K562 (cell line): ENCODE results near the gene ZSCAN2. TPM values are rescaled to one million over a fixed set of nuclear protein-coding genes. Genes with fewer than 3 reads are reported as not detected.

Experiments used
- ATF2 ChIP-seq: sonication (generic); formaldehyde crosslinking; IDR thresholded peaks from 2 replicates; pipeline ENCODE4 v1.8.1; 2022; ENCODE audit warnings: missing genetic modification reagents
- ATF3 ChIP-seq, 2 experiments: fragments of 450-650 bp in 1 of 2; sonication (generic) in 1 of 2; formaldehyde crosslinking in 1 of 2; IDR thresholded peaks in 1 of 2; conservative IDR thresholded peaks in 1 of 2; 2 replicates each; pipeline versions ENCODE4 v1.6.1 to v1.8.1; 2016 to 2023; ENCODE audit warnings: mild to moderate bottlenecking in 2 of 2, moderate library complexity in 2 of 2, inconsistent platforms in 1 of 2, missing genetic modification reagents in 1 of 2
- HNRNPK ChIP-seq: fragments of 200-400 bp; formaldehyde crosslinking; IDR thresholded peaks from one replicate; pipeline ENCODE4 v1.6.1; 2018; ENCODE audit warnings: mild to moderate bottlenecking, low read depth, low read length; ENCODE audit not compliant: poor library complexity, severe bottlenecking
- HSF4 ChIP-seq: fragments of 250-450 bp; sonication (Bioruptor Pico); IDR thresholded peaks from 2 replicates; pipeline ENCODE4 v2.1.2; 2022; ENCODE audit warnings: mild to moderate bottlenecking, moderate library complexity, borderline replicate concordance
- KHSRP ChIP-seq: fragments of 450-650 bp; IDR thresholded peaks from 2 replicates; pipeline ENCODE4 v1.6.1; 2017
- MBD2 ChIP-seq: sonication (generic); IDR thresholded peaks from 2 replicates; pipeline ENCODE4 v1.6.1; 2016; ENCODE audit warnings: low read depth, borderline replicate concordance
- RHOXF2B ChIP-seq: fragments of 250-450 bp; sonication (Bioruptor Pico); conservative IDR thresholded peaks from 2 replicates; pipeline ENCODE4 v1.5.1; 2021
- TCFL5 ChIP-seq: fragments of 250-450 bp; sonication (Bioruptor Pico); conservative IDR thresholded peaks from 2 replicates; pipeline ENCODE4 v1.6.1; 2021; ENCODE audit warnings: mild to moderate bottlenecking, moderate library complexity, matching md5 sums
- YY1 ChIP-seq, 3 experiments: IDR thresholded peaks; 2 replicates each; pipeline ENCODE4 v1.6.1; 2011; ENCODE audit warnings: low read length in 2 of 3, mild to moderate bottlenecking in 2 of 3, moderate library complexity in 2 of 3, borderline replicate concordance in 1 of 3, control low read depth in 1 of 3, low read depth in 1 of 3; ENCODE audit not compliant: insufficient read depth in 3 of 3, insufficient replicate concordance in 2 of 3, control insufficient read depth in 1 of 3, insufficient read length in 1 of 3; ENCODE audit errors: extremely low read depth in 1 of 3
- ZZZ3 ChIP-seq: fragments of 450-650 bp; IDR thresholded peaks from 2 replicates; pipeline ENCODE4 v1.6.1; 2016; ENCODE audit warnings: antibody characterized with exemption, mild to moderate bottlenecking, moderate library complexity
- polyA plus RNA-seq, 8 experiments: library from polyadenylated mRNA; depleted of rRNA in 4 of 8; stranded (reverse) in 5 of 8; unstranded in 3 of 8; fragments of >200 nt; fragmentation: Nextera tagmentation in 2 of 8; fragmentation: Illumina TruSeq in 1 of 8; extraction: Ambion mirVana in 2 of 8; extraction: Trizol in 1 of 8; gene quantifications; 2 replicates each; pipeline versions ENCODE4 v1.2.1 to v1.2.3, GENCODE V29; 2011 to 2014; ENCODE audit warnings: inconsistent platforms in 1 of 8, missing spikeins in 1 of 8
- total RNA-seq, 7 experiments: library from RNA; depleted of rRNA in 6 of 7; stranded (reverse); fragments of >200 nt in 6 of 7; fragmentation: Illumina TruSeq in 2 of 7; extraction: Trizol in 2 of 7; gene quantifications; 2 replicates each; pipeline versions ENCODE4 v1.2.1 to v1.2.3, GENCODE V29; 2011 to 2021; ENCODE audit warnings: low replicate concordance in 1 of 7

ZSCAN2 gene
- total and polyA plus RNA-seq, 9 of the 15 experiments (the other 6 are each of a cell fraction or from before 2014, with no cell fraction given): 1.7 to 14.2 (median 6.6) TPM

GRCh38 chr15:84661001-84661400 is 60.2 kb downstream of the ZSCAN2 start (continued):
- TF ChIP-seq ATF2 (CRISPR knock-in tag) (no peak), RHOXF2B (CRISPR knock-in tag) (no peak), MBD2 (no peak), YY1 (IDR thresholded peaks at IDR 0.05; ENCODE audit: borderline replicate concordance in 1 of 3, control insufficient read depth in 1 of 3, extremely low read depth in 1 of 3, insufficient read depth in 3 of 3, insufficient read length in 1 of 3, insufficient replicate concordance in 2 of 3, low read depth in 1 of 3, low read length in 2 of 3) (no peak), KHSRP (no peak), ZZZ3 (no peak), HNRNPK (no peak), ATF3 (IDR thresholded peaks at IDR 0.05) (no peak), ATF3 (CRISPR knock-in tag; conservative IDR thresholded peaks at IDR 0.05) (no peak), HSF4 (CRISPR knock-in tag) (no peak), TCFL5 (CRISPR knock-in tag) (no peak)
